Panc1 (cell line): ENCODE measurements around the gene EVX2. TPM values are rescaled to one million over a fixed set of nuclear protein-coding genes. Genes with fewer than 3 reads are reported as not detected.

Experiments used
- ATAC-seq: fragments of 200-7000 bp; cut with Tn5 transposase; 2 replicates; pipeline ENCODE4 v1.9.1; 2020; ENCODE audit warnings: mild to moderate bottlenecking, moderate library complexity
- BruUV-seq: library from RNA; stranded (reverse); fragments of 400-500 nt; replicated peaks from 2 replicates; lab custom pipeline; 2021; lab: Mats Ljungman, UMichigan
- CTCF ChIA-PET: fragments of 300-600 bp; sonication (Branson Sonifier 250); formaldehyde crosslinking; loops from one replicate; lab custom pipeline; 2022; ENCODE audit warnings: antibody characterized with exemption; lab: Charles Lee
- POLR2A ChIA-PET: fragments of 300-600 bp; sonication (Branson Sonifier 250); formaldehyde crosslinking; loops from one replicate; lab custom pipeline; 2022; ENCODE audit warnings: antibody characterized with exemption; lab: Charles Lee
- DNase-seq: peaks from one replicate; pipeline ENCODE4 v3.0.0-alpha.2; 2010; ENCODE audit warnings: low read depth, low spot score
- H3K27ac ChIP-seq: 2 replicates; pipeline ENCODE4 v1.5.1; 2011; ENCODE audit warnings: mild to moderate bottlenecking, low read length, inconsistent platforms
- H3K27me3 ChIP-seq: fragments of 200-500 bp; sonication (Bioruptor generic); 2 replicates; pipeline ENCODE4 v1.6.0; 2014; ENCODE audit warnings: low read length, inconsistent platforms; ENCODE audit not compliant: control insufficient read depth, insufficient read depth
- H3K36me3 ChIP-seq: fragments of 200-500 bp; sonication (Bioruptor generic); 2 replicates; pipeline ENCODE4 v1.5.1; 2014; ENCODE audit warnings: inconsistent platforms, mild to moderate bottlenecking, low read length, moderate library complexity; ENCODE audit not compliant: control insufficient read depth, insufficient read depth
- H3K4me1 ChIP-seq: 2 replicates; pipeline ENCODE4 v1.5.1; 2011; ENCODE audit warnings: inconsistent platforms, mild to moderate bottlenecking, low read length, moderate library complexity; ENCODE audit not compliant: control insufficient read depth, insufficient read depth
- H3K4me3 ChIP-seq, 2 experiments: 2 replicates each; pipeline ENCODE4 v1.5.1; 2011 to 2012; ENCODE audit warnings: low read depth in 2 of 2, low read length in 2 of 2, mild to moderate bottlenecking in 2 of 2, inconsistent platforms in 1 of 2, moderate library complexity in 1 of 2
- H3K9me3 ChIP-seq: fragments of 200-500 bp; sonication (Bioruptor generic); 2 replicates; pipeline ENCODE4 v1.5.1; 2014; ENCODE audit warnings: low read depth, mild to moderate bottlenecking, inconsistent platforms, low read length, moderate library complexity; ENCODE audit not compliant: control insufficient read depth, insufficient read depth
- CTCF ChIP-seq: fragments of 450-650 bp; IDR thresholded peaks from 2 replicates; pipeline ENCODE4 v1.5.1; 2017; ENCODE audit warnings: mild to moderate bottlenecking
- POLR2AphosphoS5 ChIP-seq: IDR thresholded peaks from 2 replicates; pipeline ENCODE4 v1.6.1; 2012; ENCODE audit warnings: mild to moderate bottlenecking, low read depth, low read length, moderate library complexity
- REST ChIP-seq, 2 experiments: IDR thresholded peaks; 2 replicates each; pipeline ENCODE4 v1.6.1; 2011 to 2012; ENCODE audit warnings: low read depth in 2 of 2, control low read depth in 1 of 2, low read length in 1 of 2, mild to moderate bottlenecking in 1 of 2, moderate library complexity in 1 of 2; ENCODE audit not compliant: insufficient read depth in 1 of 2
- SIN3A ChIP-seq: IDR thresholded peaks from 2 replicates; pipeline ENCODE4 v1.6.1; 2012; ENCODE audit warnings: low read depth, mild to moderate bottlenecking, low read length, moderate library complexity, borderline replicate concordance; ENCODE audit not compliant: insufficient read depth
- TCF7L2 ChIP-seq: IDR thresholded peaks from 2 replicates; pipeline ENCODE4 v1.6.1; 2011; ENCODE audit warnings: mild to moderate bottlenecking, low read depth, low read length, inconsistent platforms
- in situ Hi-C: cut with HindIII; loops from 2 replicates; pipeline ENCODE4 v1.10.0; 2016; ENCODE audit warnings: low sequenced_read_pairs, low pct_unique_long_range_greater_than_20kb
- intact Hi-C: fragments of 100-400 bp; cut with micrococcal nuclease; formaldehyde crosslinking; loops from one replicate; pipeline ENCODE4 v1.10.0; 2022; ENCODE audit not compliant: unreplicated experiment
- total RNA-seq: library from RNA; stranded (reverse); gene quantifications from one replicate; pipeline ENCODE4 v1.2.1, GENCODE V29; 2021; ENCODE audit not compliant: unreplicated experiment

The EVX2 gene
- total RNA-seq, 1 experiment from 2014 or later: not detected

- Histone ChIP-seq H3K36me3 (no peaks in the 10 kb centered on the region), H3K27ac (no peak overlapping the region), H3K9me3 (no peaks in the 10 kb centered on the region), H3K27me3 (peaks cover 11% of the 10 kb centered on the region), H3K4me3 (no peak overlapping the region), H3K4me1 (peaks cover 13% of the 10 kb centered on the region)
- CTCF ChIA-PET: no interaction called here
- BruUV-seq: no TSS peak
- POLR2A ChIA-PET: no interaction called here
- TF ChIP-seq REST (IDR thresholded peaks at IDR 0.05; ENCODE audit: insufficient read depth in 1 of 2, low read depth in 2 of 2, low read length in 1 of 2): no peak
- ATAC-seq: no peak
- DNase-seq: no peak
- intact Hi-C loops: no loop called here
- in situ Hi-C loops: no loop called here
These were observed 10.6 kb upstream of the EVX2 start for GRCh38 chr2:176094349-176094748.

DNA sequence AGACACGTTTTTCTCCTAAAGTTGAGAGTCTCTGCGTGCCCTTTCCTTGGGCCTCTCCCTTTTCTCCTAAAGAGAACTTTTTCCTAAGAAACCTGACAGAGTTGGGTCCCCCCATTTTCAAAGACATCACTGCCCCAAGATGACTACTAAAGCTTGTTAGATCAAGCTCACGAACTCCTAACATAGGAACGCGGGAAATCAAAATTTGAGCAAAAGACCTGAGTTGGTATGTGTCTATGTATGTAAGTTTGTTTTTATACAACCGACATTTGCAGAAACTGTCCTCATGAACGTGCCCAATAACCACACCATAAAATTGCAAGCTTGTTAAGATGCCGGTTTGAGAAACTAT is 10.1 kb upstream of the EVX2 start:
- peaks cover 13% of the 10 kb centered on the region for H3K4me1 ChIP-seq
- in situ Hi-C loops: no loop called here
- BruUV-seq: no TSS peak
- intact Hi-C loops: no loop called here
- H3K4me3 ChIP-seq: no peak overlapping the region
- no peaks in the 10 kb centered on the region for H3K9me3 ChIP-seq
- H3K27ac ChIP-seq: no peak overlapping the region
- ChIA-PET CTCF (no interaction called here), POLR2A (no interaction called here)
- no peaks in the 10 kb centered on the region for H3K36me3 ChIP-seq
- ATAC-seq (no peak), DNase-seq (no peak)
- no peak for TF ChIP-seq SIN3A
- TF ChIP-seq TCF7L2: no peak
- TF ChIP-seq CTCF: no peak
- TF ChIP-seq POLR2AphosphoS5: no peak
- no peak for TF ChIP-seq REST (IDR thresholded peaks at IDR 0.05; ENCODE audit: insufficient read depth in 1 of 2, low read depth in 2 of 2, low read length in 1 of 2)
- H3K27me3 ChIP-seq: peaks cover 14% of the 10 kb centered on the region
